ENCODE results near the gene TIAM1.

GRCh38 chr21:31349208-31349607, 5.1 kb upstream of the TIAM1 start:
- no peak for TF ChIP-seq CTCF (conservative IDR thresholded peaks at IDR 0.05 in 1 of 2, IDR thresholded peaks at IDR 0.05 in 1 of 2; ENCODE audit: extremely low read depth in 1 of 2, insufficient read depth in 1 of 2, low read depth in 1 of 2, low read length in 2 of 2)
- TF ChIP-seq EZH2 (IDR thresholded peaks at IDR 0.05; ENCODE audit: borderline replicate concordance, low read length): no peak

Data from mammary epithelial cell (primary cell).